Middle frontal gyrus (tissue), 1 donor: ENCODE data around the gene SPHK1.

Experiments
- DNase-seq: peaks from one replicate; pipeline ENCODE4 v3.0.0-alpha.2; 2015; ENCODE audit warnings: low spot score; ENCODE audit errors: extremely low spot score

Gene SPHK1

DNA sequence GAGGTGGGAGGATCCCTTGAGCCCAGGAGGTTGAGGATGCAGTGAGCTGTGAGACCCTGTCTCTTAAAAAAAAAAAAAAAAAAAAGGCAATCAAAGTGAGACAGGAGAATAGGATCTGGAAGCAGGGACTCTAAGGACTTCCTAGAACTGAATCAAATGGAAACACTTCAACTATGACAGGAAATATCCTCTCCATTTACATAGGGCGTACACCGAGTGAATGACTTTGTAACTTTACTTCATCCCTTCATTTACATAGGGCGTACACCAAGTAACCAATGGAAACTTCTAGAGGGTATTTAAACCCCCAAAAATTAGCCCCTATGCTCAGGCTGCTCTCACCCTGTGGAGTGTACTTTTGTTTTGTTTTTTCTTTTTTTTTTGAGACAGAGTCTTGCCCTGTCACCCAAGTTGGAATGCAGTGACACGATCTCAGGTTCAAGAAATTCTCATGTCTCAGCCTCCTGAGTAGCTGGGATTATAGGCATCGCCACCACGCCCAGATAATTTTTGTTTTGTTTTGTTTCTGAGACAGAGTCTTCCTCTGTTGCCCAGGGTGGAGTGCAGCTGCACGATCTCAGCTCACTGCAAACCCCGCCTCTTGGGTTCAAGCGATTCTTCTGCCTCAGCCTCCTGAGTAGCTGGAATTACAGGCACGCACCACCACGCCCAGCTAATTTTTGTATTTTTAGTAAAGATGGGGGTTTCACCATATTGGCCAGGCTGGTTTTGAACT, 21.1 kb upstream of the SPHK1 start:
- DNase-seq: no peak

- DNase-seq: no peak
These were observed 19.0 kb upstream of the SPHK1 start for GRCh38 chr17:76365256-76365903.

- no peak for DNase-seq
These were observed 18.2 kb upstream of the SPHK1 start for GRCh38 chr17:76366247-76366646.

DNA sequence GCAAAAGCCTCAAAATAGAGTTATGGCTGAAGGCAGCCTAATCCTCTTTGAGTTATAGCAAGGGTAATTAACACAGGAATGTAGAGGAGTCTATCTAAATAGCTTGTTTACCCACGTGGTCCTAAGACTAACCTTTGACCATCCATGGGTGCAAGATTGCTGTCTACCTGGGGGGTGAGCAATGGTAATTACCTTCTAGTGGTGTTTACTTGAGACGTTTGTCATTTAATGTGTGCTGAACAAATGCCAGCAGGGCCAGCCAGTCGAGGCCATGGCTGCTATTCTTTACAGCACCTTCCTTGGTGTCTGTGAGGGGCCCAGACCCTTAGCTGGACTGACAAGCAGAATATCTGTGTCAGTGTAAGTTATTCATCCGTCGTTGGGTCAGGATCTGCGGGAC, 16.8 kb upstream of the SPHK1 start:
- DNase-seq: no peak

DNA sequence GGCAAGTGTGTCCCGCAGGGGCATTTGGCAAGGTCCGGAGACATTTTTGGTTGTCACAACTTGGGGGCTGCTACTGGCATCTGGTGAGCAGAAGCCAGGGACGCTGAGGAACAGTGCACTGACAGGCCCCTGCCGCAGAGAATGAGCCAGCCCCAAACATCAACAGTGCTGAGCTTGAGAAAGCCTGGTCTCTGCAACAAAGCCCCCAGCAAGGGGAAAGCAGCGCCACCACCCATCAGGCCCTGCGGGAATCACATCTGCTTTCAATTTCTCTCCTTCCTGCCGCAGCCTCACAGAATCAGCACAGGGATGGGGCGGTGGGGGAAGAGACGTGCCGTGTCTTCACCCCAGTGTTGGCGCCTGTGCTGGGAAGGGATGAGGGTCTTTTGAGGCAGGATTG, 15.9 kb upstream of the SPHK1 start:
- no peak for DNase-seq

- DNase-seq: no peak
These were observed 15.0 kb upstream of the SPHK1 start for GRCh38 chr17:76369379-76369778.

DNA sequence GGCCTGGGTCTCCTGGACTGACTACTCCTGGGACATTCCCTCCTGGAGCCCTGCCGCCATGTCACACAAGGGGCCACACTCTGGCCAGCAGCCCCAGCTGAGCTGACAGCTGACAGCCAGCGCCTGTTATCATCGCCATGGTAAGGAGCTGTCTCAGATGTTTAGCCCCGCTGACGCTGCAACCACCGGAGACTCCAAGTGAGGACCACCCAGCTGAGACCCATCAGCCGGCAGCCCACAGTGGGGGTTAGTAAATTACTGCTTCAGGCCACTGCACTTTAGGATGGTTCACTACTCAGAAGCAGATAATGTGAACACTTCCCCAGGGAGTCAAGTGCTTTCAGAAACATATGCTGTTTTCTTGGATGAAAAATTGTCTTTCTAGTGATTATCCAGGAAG, 14.6 kb upstream of the SPHK1 start:
- no peak for DNase-seq

DNA sequence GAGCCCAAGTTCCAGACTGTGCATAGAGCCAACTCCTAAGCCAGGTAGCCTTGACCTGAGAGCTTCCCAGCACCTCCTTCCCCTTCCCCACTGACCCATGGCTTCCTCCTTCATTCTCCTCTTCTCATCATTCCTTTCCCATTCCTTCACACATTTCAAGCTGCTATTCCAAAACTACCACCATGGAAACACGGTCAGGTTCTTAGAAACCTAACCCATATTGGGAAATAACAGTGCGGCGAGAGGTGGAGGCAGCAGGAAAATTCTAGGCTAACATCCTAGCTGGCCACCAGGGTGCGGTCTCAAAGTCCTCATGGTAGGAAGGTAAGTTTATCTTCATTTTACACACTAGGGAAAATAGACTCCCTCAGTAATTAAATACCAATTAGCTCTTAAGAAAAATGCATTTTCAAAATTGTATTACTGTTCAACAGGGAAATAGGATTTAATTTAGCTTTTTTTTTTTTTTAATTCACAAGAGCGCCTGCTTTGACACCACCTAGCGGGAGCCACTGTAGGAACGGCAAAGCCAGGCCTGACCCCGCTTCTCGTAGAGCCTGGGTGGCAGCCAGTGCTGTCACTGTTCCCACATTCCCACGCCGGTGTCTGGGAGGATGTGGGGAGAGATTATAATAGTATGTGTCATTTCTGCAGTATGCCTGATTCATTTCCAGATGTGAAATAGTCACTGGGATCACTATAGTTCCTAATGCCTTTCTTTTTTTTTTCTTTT, 14.0 kb upstream of the SPHK1 start:
- DNase-seq: no peak

- no peak for DNase-seq
These were observed 12.5 kb upstream of the SPHK1 start for GRCh38 chr17:76371656-76372628.

- no peak for DNase-seq
These were observed 7.9 kb upstream of the SPHK1 start for GRCh38 chr17:76376318-76377133.

DNA sequence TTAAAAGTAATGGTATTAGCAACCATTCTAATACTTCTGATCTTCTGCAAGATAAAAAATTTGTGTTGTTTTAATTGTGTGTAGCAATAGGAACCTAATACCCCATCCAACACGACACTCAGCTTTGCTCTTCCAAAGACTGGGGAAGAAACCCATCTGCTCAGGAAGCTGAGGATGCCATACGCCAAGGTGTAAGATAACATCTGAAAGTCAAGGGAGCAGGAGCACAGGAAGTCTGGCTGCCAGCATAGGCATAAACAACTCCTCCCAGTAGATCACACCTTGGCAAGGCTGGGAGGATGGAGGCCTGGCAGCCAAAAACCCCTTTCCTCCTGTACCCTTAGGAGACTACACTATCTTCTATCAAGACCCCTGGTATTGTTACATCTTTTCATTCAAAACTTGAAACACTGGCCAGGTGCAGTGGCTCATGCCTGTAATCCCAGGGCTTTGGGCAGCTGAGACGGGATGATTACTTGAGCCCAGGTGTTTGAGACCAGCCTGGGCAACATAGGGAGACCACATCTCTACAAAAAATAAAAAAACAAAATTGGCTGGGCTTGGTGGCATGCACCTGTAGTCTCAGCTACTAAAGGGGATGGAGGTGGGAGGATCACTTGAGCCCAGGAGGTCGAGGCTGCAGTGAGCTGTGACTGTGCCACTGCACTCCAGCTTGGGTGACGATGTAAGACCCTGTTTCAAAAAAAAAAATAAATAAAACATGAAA, 5.7 kb upstream of the SPHK1 start:
- DNase-seq: no peak

GRCh38 chr17:76379275-76379641, 5.2 kb upstream of the SPHK1 start:
- DNase-seq: no peak

- DNase-seq: no peak
These were observed 4.6 kb upstream of the SPHK1 start for GRCh38 chr17:76379646-76380376.

DNA sequence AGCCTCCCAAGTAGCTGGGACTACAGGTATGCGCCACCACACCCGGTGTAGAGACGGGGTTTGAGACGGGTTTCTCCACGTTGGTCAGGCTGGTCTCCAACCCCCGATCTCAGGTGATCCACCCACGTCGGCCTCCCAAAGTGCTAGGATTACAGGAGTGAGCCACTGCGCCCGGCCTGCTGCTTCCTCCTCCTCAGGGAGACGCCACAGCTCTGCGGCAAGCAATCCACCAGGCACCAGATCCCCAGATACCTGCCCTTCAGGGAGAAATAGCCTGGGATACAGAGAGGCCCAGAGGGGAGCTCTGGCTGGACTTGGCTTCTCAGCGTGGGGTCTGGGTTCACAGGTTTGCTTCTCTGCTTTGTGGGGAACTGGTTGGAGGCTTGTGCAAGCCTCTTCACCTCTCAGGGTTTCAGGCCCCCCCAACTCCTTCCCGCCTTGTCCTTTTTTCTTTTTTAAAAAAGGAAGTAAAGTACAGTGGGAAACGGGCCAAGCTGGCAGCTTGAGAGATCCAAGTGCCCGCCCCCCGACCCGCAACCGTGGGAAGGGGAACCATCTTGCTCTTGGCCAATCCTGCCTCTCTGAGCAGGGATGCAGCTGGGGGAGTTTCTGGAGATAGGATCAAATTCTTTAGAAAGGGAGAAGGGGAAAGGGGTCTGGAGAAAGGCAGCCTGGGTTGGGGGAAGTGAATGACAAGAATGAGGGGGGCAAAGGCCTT, 2.6 kb upstream of the SPHK1 start:
- no peak for DNase-seq

- no peak for DNase-seq
These were observed 2.0 kb upstream of the SPHK1 start for GRCh38 chr17:76382351-76382802.

GRCh38 chr17:76382803-76383545, 1.4 kb upstream of the SPHK1 start:
- no peak for DNase-seq

GRCh38 chr17:76383546-76384221, 725 bp upstream of the SPHK1 start:
- DNase-seq: no peak
